Activated CD8-positive, alpha-beta memory T cell treated with anti-CD3 and anti-CD28 coated beads, Interleukin-2, amount 50 U/mL, for 48 hours (primary cell): ENCODE data around the gene DOLK.

Experiments
- DNase-seq: peaks from one replicate; pipeline ENCODE4 v3.0.0-alpha.2; 2020

Gene DOLK

DNA sequence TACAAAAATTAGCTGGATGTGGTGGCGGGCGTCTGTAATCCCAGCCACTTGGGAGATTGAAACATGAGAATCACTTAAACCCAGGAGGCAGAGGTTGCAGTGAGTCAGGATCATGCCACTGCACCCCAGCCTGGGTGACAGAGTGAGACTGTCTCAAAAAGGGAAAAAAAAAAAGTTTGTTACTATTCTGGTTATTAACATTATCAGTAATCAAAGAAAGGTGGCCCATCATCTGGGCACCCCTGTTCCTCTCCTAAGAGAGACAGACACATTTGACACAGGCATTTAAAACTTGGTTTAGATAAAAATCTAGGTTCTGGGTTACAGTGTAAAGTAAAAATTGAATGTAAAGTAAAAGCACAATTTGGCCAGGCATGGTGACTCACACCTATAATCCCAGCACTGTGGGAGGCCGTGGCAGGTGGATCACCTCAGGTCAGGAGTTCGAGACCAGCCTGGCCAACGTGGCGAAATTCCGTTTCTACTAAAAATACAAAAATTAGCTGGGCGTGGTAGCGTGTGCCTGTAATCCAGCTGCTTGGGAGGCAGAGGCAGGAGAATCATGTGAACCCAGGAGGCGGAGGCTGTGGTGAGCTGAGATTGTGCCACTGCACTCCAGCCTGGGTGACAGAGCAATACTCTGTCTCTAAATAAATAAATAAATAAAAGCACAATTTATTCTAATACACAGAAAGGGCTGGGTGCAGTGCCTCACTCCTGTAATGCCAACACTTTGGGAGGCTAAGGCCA is 43.4 kb downstream of the DOLK start:
- DNase-seq, result no peak

DNA sequence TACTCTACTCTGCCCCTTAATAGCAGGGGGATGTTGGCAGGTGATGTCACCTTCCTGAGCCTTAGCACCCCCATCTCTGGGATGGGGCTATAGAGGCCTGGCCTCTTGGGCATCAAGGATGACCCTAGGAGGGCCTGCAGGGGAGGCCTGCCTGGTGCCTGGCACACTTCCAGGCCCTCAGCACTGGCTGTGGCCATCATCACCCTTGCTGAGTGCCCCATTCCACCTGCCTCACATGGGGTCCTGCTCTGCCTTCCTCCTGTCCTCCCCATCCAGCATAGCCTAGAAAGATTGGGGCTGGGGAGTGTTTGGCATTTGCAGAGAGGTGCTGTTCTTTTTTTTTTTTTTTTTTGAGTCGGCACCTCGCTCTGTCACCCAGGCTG is 44.3 kb downstream of the DOLK start:
- DNase-seq, result no peak

DNA sequence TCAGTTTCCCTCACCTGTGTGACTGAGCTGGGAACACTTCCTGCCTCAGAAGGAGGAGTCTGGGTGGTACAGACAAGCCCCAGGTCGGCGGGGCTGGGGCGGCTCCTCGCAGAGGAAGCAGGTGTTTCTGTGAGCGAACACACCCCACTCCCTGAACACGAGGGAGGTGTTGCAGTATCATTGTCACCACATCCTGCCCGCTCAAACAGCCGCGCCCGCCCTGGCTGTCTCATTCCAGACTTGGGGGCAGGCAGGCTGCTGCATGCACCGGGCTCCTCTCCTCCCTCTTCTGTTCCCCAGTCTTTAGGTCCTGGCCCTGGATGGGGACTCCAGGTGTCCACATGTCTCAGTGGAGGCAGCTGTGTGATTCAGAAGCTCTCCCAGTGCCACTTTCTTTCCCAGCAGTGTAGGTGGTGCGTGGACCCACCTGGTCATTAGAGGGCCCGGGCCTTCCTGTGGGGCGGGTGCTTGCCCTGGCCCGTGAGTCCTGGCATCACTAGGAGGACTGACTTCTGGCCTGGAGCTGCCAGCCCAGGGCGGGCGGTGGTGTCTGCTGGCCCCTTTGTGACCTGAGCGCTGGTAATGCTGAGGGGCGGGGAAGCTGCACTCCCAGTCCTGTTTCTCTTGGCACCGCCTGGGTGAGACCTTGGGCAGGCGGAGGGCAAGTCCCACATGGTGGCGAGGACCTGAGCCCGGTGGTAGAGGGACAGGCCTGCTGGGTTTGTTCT is 44.9 kb downstream of the DOLK start:
- peak; percentile 91 for DNase-seq

DNA sequence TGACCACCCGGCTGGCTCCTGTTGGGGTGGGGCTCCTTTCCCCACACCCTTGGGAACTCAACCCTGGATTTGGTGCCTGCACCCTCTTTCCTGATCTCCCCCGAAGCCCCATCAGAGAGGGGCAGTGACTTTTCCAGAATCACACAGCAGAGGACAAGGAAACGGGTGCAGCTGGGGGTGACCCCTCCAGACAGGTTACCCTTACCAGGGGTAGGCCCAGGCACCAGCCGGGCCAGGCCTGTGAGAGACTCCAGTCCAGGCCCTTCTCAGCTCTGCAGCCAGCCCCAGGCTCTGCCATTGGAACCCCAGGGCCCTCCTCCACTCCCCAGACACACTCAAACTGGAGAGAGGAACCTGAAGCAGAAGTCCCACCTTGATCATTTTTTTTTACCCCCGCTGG is 45.6 kb downstream of the DOLK start:
- DNase-seq, result no peak

DNA sequence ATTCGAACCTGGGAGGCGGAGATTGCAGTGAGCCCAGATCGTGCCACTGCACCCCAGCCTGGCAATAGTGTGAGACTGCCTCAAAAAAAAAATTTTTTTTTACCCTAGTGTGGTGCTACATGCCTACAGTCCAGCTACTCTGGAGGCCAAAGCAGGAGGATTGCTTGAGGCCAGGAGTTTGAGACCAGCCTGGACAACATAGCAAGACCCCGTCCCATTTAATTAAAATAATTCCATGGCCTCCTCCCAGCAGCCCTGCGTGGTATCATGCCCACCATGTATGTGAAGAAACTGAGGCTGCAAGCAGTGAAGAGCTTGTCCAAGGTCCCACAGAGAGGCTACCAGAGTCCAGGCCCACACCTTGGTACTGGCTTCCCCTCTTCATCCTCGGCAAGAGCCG is 46.0 kb downstream of the DOLK start:
- no peak for DNase-seq

DNA sequence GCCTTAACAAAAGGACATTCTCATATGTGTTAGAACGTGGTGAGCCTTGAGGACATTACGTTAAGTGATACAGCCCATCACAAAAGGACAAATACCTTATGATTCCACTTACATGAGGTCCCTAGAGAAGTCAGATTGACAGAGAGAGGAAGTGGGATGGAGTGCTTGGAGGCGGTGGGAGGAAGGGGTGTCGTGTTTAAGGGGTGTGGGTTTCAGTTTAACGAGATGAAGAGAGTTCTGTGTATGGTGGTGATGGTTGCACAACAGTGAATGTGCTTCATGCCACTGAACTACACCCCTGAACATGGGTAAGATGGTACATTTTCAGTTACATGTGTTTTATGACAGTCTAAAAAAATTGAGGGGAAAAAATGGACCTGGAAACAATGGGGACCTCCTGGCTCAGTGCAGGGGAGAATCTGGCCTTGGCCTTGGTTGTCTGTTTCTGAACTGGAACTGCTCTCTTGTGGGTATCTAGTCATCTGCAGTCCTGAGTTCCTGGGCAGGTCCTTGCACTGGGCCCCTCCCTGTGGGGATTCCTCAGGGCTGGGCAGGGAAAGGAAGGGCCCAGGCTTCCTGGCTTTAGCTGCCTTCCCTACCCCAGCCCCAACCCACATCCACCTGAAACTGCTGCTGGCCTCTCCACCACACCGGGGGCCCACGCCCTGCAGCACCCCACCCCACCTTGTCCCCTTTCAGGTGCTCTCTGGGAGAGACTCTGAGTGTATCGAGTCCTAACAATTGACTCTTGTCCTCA is 47.7 kb downstream of the DOLK start:
- no peak for DNase-seq

DNA sequence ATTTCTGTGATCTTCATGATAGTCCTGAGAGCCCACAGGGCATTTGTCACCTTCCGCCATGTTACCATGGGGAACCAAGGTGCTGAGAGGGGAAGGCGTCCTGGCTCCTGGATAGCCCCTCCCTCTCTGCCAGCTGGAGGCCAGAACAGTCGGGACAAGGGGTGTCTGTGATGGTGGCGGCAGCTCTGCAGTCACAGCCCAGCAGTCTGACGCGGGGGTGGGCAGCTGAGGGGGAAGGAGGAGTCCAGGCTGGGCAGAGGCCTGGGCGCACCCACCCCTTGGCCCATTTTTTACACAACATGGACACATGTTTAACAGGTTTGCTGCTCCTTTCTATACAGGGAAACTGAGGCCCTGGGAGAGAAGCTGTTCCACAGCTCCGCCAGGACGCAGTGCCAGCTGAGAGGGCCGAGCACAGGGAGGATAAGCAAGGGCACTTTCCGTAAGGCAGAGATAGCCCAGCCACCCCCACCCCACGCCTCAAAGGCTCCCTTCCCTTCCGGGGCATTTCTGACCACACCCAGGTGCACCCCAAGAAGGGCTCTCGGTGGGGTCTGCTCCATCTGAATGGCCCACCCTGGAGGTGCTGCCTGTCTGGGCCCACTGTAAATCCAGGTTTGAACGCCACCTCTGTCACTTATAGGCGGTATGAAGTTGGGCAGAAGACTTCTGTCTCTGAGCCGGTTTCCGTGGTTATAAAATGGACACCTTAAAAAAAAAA is 48.4 kb downstream of the DOLK start:
- no peak for DNase-seq

DNA sequence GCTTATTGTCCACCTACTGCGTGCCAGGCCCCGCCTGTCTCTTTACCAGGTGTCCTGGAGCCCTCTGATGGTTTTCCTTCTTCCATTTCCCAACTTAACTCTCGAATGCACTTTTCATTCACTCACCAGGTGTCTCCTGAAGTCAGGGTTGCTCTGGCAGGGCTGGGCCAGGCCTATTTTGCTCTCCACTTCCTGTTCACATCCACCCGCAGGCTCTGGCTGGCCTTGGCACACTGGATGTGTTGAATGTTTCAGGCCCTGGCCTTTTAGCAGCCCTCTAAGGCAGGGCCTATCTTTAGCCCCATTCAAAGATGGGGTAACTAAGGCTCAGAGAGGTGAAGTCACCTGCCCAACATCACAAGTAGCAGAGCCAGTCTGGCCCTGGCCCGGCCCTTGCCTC is 49.0 kb downstream of the DOLK start:
- DNase-seq, result no peak

DNA sequence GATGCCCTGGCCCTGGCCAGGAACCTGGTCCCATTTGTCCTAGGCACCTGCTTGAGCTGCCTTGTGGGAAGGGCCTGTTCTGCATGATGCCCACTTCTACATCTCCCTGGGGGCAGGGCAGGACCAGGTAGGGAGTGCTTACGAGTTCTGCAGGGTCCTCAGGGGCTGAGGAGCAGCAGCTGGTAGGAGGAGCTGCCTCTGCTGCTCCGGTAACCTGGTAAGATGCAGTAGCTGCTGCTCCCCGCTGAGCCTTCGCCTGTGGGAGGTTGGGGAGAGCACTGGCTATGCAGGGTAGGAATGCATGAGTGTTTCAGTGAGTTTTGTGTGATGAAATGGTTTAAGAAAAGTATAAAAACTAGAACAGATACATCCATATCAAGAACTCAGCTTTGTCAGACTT is 51.8 kb downstream of the DOLK start:
- DNase-seq, result no peak
